VCaP (cell line): ENCODE data around the gene HNRNPA3.

ENCODE experiments used
- H3K27ac ChIP-seq: fragments of 450-650 bp; 2 replicates; pipeline ENCODE4 v1.5.1; 2017
- TF ChIP-seq, protein P1 (sequence below): fragments of 450-650 bp; conservative IDR thresholded peaks from 2 replicates; pipeline ENCODE4 v1.5.1; 2017; ENCODE audit warnings: mild to moderate bottlenecking, moderate library complexity

Gene HNRNPA3

GRCh38 chr2:177261116-177262060, 48.8 kb downstream of the HNRNPA3 start:
- H3K27ac ChIP-seq, result no peak overlapping the region
- TF ChIP-seq, protein P1, sequence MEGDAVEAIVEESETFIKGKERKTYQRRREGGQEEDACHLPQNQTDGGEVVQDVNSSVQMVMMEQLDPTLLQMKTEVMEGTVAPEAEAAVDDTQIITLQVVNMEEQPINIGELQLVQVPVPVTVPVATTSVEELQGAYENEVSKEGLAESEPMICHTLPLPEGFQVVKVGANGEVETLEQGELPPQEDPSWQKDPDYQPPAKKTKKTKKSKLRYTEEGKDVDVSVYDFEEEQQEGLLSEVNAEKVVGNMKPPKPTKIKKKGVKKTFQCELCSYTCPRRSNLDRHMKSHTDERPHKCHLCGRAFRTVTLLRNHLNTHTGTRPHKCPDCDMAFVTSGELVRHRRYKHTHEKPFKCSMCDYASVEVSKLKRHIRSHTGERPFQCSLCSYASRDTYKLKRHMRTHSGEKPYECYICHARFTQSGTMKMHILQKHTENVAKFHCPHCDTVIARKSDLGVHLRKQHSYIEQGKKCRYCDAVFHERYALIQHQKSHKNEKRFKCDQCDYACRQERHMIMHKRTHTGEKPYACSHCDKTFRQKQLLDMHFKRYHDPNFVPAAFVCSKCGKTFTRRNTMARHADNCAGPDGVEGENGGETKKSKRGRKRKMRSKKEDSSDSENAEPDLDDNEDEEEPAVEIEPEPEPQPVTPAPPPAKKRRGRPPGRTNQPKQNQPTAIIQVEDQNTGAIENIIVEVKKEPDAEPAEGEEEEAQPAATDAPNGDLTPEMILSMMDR, result no peak

DNA sequence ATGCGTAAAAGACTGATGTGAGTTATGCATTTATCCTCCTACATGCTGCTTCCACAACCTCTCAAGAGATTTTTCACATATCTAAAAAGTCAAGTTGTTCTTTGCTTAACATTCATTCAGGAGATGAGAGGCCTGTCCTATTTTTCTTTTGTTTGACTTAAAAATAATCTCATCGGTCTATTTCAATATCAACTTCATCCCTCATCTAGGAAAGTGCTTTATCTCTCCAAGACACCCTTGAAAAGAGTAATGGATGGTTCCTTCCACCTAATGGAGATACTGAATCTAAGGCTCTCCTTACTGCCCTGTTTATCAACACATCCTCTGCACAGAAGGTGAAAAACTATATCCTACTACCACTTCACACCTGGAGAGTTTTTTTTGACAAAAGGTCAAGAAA, 49.5 kb downstream of the HNRNPA3 start:
- peak overlapping the region; percentile 94; the same call in 1 of the 2 replicates for H3K27ac ChIP-seq
- TF ChIP-seq, protein P1, result no peak

- H3K27ac ChIP-seq, result peak overlapping the region; percentile 94
- TF ChIP-seq, protein P1, result no peak
These were observed 50.4 kb downstream of the HNRNPA3 start for GRCh38 chr2:177262958-177263450.

DNA sequence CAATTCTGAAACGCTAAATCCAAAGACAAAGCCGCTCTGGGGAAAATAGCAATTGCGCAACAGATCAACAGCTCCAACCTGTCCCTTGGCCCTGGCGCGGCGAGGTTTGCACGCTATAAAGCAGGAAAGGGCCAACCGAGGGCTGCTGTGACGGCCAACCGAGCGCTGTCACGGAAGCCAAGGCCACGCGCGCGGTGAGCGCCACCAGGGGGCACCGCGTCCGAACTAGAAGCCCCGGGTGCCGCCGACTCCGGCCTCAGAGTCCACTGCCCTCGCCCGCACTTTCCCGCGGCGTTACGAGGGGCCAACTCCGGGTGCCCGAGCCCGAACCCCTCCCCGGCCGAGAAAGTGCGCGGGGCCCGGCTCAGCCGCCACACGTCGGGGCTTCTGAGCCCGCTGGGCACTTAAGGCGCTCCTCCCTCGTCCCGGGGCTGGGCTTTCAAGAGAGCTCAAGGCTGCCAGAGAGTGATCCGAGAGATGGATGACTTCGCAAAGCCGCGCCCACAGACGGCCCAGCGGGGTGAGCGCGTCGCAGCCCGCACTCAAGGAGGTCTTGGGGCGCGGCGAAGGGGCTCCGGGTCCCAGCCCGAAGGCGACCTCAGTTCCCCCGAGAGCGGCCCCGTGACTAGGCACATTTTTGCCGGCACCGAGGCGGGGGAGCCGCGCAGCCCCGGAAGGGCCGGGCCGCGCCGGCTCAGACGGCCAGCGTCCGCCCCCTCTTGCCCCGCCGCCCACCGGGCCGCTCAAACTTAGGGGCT, 51.0 kb downstream of the HNRNPA3 start:
- TF ChIP-seq, protein P1, result peak; percentile 90
- H3K27ac ChIP-seq, result peak overlapping the region; percentile 94

GRCh38 chr2:177264209-177264692, 51.7 kb downstream of the HNRNPA3 start:
- H3K27ac ChIP-seq, result peak overlapping the region; percentile 94
- TF ChIP-seq, protein P1, result no peak

DNA sequence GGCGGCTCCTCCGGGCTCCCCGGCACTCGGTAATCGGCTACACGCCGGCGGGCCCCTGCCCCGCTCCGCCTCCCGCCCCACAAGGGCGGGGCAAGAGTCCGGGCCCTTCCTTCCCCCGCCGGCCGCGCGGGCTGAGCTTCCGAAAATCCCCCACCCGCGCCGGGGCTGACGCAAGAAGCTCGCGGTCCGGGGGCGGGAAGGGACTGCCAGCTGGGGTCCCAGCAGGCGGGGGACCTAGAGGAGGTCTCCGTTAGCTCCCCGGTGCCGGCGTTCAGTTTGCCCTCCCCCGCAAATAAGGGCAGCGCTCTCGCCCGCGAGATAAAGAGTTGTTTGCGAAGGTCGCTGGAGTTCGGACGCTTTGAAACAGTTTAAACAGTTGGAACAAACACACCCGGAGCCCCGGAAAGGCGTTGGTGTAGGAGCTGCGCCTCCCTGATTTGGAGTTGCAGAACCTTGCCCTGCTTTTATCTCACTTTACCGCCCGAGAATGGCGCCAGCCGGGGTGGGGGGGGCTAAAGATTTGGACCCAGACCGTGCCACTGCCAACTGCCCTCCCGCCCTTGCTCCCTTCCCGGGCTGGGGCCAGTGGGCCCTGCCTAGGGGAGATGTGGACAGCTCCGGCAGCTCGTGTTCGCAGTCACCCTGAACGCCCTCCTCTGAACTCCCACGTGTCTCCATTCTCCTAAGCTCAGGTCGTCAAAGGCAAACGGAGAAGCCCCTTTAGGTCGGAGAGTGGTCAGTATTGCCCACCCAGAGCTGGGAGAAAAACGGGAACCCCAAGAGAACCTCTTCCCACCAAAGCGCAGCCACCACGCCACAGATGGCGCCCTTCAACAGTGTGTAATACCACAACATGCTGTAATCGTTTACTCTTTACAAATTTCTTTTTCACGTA, 52.3 kb downstream of the HNRNPA3 start, which contains the start of gene NFE2L2:
NFE2L2 (minus strand) TSS at position 35 of the 895 bp plus-strand sequence. CDS start 151 bp downstream, outside the sequence.
- TF ChIP-seq, protein P1, result peak; percentile 48
- H3K27ac ChIP-seq, result peak within 1 kb of the TSS; percentile 94
